ENCODE measurements around the gene DGLUCY.
A peak's percentile ranks its signal among the peaks of the same experiment; 100 is the strongest.

Gene DGLUCY

GRCh38 chr14:91116913-91117588 lies 3.2 kb downstream of the DGLUCY start:
- Histone ChIP-seq H3K9me3 (ENCODE audit: insufficient read depth, low read depth, low read length) (no peaks in the 10 kb centered on the region), H3K4me2 (ENCODE audit: low read depth, low read length, poor library complexity, severe bottlenecking) (peak overlapping the region; percentile 82), H3K9me2 (replicated peaks; ENCODE audit: low read depth, low read length) (no peaks in the 10 kb centered on the region), H3K27me3 (ENCODE audit: insufficient read depth, low read length, poor library complexity, severe bottlenecking) (no peaks in the 10 kb centered on the region), H2AFZ (ENCODE audit: low read length) (no peak overlapping the region), H3K4me3 (ENCODE audit: low read length, poor library complexity, severe bottlenecking) (no peak overlapping the region), H3K79me2 (ENCODE audit: insufficient read depth, low read length) (peaks cover 71% of the 10 kb centered on the region), H3K9ac (ENCODE audit: low read depth, low read length, poor library complexity, severe bottlenecking) (no peak overlapping the region), H3F3A (ENCODE audit: low read depth) (peaks cover 5% of the 10 kb centered on the region), H3K36me3 (ENCODE audit: insufficient read depth, low read length) (no peaks in the 10 kb centered on the region), H3K4me1 (ENCODE audit: insufficient read depth, low read length, poor library complexity, severe bottlenecking) (peaks cover 32% of the 10 kb centered on the region), H4K20me1 (ENCODE audit: insufficient read depth, low read length, poor library complexity, severe bottlenecking) (no peaks in the 10 kb centered on the region)
- TF ChIP-seq, protein P1, sequence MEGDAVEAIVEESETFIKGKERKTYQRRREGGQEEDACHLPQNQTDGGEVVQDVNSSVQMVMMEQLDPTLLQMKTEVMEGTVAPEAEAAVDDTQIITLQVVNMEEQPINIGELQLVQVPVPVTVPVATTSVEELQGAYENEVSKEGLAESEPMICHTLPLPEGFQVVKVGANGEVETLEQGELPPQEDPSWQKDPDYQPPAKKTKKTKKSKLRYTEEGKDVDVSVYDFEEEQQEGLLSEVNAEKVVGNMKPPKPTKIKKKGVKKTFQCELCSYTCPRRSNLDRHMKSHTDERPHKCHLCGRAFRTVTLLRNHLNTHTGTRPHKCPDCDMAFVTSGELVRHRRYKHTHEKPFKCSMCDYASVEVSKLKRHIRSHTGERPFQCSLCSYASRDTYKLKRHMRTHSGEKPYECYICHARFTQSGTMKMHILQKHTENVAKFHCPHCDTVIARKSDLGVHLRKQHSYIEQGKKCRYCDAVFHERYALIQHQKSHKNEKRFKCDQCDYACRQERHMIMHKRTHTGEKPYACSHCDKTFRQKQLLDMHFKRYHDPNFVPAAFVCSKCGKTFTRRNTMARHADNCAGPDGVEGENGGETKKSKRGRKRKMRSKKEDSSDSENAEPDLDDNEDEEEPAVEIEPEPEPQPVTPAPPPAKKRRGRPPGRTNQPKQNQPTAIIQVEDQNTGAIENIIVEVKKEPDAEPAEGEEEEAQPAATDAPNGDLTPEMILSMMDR (conservative IDR thresholded peaks at IDR 0.05; ENCODE audit: low read length) = no peak
- TF ChIP-seq EZH2phosphoT487 (IDR thresholded peaks at IDR 0.05; ENCODE audit: borderline replicate concordance) = no peak

GRCh38 chr14:91117960-91118359 lies 4.1 kb downstream of the DGLUCY start:
- no peak for TF ChIP-seq EZH2phosphoT487 (IDR thresholded peaks at IDR 0.05; ENCODE audit: borderline replicate concordance)
- TF ChIP-seq, protein P1 (conservative IDR thresholded peaks at IDR 0.05; ENCODE audit: low read length) = no peak
- Histone ChIP-seq H3F3A (ENCODE audit: low read depth) (peaks cover 5% of the 10 kb centered on the region), H3K27me3 (ENCODE audit: insufficient read depth, low read length, poor library complexity, severe bottlenecking) (no peaks in the 10 kb centered on the region), H3K9me2 (replicated peaks; ENCODE audit: low read depth, low read length) (no peaks in the 10 kb centered on the region), H3K4me2 (ENCODE audit: low read depth, low read length, poor library complexity, severe bottlenecking) (peak overlapping the region; percentile 29), H3K4me1 (ENCODE audit: insufficient read depth, low read length, poor library complexity, severe bottlenecking) (peaks cover 32% of the 10 kb centered on the region), H3K4me3 (ENCODE audit: low read length, poor library complexity, severe bottlenecking) (no peak overlapping the region), H3K36me3 (ENCODE audit: insufficient read depth, low read length) (no peaks in the 10 kb centered on the region), H3K79me2 (ENCODE audit: insufficient read depth, low read length) (peaks cover 75% of the 10 kb centered on the region), H4K20me1 (ENCODE audit: insufficient read depth, low read length, poor library complexity, severe bottlenecking) (no peaks in the 10 kb centered on the region), H2AFZ (ENCODE audit: low read length) (no peak overlapping the region), H3K9ac (ENCODE audit: low read depth, low read length, poor library complexity, severe bottlenecking) (no peak overlapping the region), H3K9me3 (ENCODE audit: insufficient read depth, low read depth, low read length) (no peaks in the 10 kb centered on the region)

GRCh38 chr14:91118511-91119068 lies 4.7 kb downstream of the DGLUCY start:
- Histone ChIP-seq H3K27me3 (ENCODE audit: insufficient read depth, low read length, poor library complexity, severe bottlenecking) (no peaks in the 10 kb centered on the region), H3K4me3 (ENCODE audit: low read length, poor library complexity, severe bottlenecking) (no peak overlapping the region), H3K4me2 (ENCODE audit: low read depth, low read length, poor library complexity, severe bottlenecking) (peak overlapping the region; percentile 29), H3K79me2 (ENCODE audit: insufficient read depth, low read length) (peaks cover 81% of the 10 kb centered on the region), H2AFZ (ENCODE audit: low read length) (no peak overlapping the region), H3K9me2 (replicated peaks; ENCODE audit: low read depth, low read length) (no peaks in the 10 kb centered on the region), H3K4me1 (ENCODE audit: insufficient read depth, low read length, poor library complexity, severe bottlenecking) (peaks cover 28% of the 10 kb centered on the region), H3K9me3 (ENCODE audit: insufficient read depth, low read depth, low read length) (no peaks in the 10 kb centered on the region), H4K20me1 (ENCODE audit: insufficient read depth, low read length, poor library complexity, severe bottlenecking) (no peaks in the 10 kb centered on the region), H3K36me3 (ENCODE audit: insufficient read depth, low read length) (no peaks in the 10 kb centered on the region), H3K9ac (ENCODE audit: low read depth, low read length, poor library complexity, severe bottlenecking) (no peak overlapping the region), H3F3A (ENCODE audit: low read depth) (peaks cover 5% of the 10 kb centered on the region)
- TF ChIP-seq EZH2phosphoT487 (IDR thresholded peaks at IDR 0.05; ENCODE audit: borderline replicate concordance) = no peak
- TF ChIP-seq, protein P1 (conservative IDR thresholded peaks at IDR 0.05; ENCODE audit: low read length) = no peak
